GM21360 (cell line): ENCODE measurements around the gene HES3.

Source experiments
- ATAC-seq: cut with Tn5 transposase; IDR thresholded peaks from one replicate; pipeline ENCODE4 v1.9.1; 2021; ENCODE audit warnings: mild to moderate bottlenecking, moderate library complexity; ENCODE audit not compliant: unreplicated experiment

Gene HES3

DNA sequence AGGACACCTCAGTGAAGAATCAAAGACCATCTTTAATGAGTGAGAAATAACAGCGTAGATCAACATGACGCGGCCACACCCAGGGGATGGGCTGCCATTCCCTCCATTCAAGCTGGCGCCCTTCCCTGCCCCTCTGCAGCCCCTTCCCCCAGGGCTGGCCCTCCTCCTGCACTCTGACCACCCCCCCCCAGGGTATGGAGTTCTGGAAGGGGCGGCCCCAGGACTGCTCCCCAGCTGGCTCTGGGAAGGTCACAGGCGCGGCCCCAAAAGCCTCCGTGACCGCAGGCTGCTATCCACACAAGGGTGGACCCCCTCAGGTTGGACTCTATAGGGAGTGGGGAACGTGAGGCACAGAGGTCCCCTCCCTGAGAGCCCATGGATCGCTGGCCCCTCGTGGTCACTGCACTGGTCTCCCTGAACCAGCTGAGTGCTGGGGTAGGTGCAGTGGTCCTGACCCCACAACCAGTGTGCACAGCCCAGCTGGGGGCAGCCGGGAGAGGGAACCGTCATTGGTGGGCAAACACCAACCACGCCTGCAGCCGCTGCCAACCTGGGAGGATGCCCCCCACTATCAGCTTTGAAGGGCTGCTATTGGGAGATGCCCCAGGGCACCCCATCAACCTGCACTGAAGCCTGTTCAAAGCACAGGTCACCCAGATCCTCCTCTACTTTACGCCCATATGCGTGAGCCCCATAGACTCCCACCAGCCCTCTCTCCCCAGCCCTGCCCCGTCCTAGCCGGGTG lies 33.0 kb downstream of the HES3 start:
- no peak for ATAC-seq

DNA sequence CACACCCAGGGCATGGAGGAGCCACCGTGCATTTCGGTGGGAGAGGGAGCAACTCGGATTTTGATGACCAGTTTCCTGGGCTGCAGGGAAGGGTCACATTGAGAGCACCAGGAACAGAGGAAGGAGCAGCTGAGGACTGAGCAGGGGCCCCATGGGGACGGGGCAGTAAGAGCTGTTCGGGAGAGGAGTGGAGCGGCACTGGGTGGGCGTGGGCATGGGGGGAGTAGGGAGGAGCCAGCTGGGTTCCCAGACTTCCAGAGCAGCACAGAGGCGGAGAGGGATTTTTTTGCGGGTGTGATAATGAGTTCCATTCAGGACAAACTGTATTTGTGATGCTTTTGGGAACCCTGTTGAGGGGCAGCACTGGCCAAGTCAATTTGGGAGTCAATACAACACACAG lies 34.3 kb downstream of the HES3 start:
- ATAC-seq, result no peak

- ATAC-seq, result no peak
Observed at GRCh38 chr1:6279066-6279465, 35.1 kb downstream of the HES3 start.

GRCh38 chr1:6279613-6280383 lies 35.8 kb downstream of the HES3 start:
- ATAC-seq, result no peak

- no peak for ATAC-seq
Observed at GRCh38 chr1:6280761-6281451, 36.9 kb downstream of the HES3 start.

GRCh38 chr1:6281511-6282402 lies 37.8 kb downstream of the HES3 start:
- no peak for ATAC-seq

GRCh38 chr1:6282577-6283270 lies 38.7 kb downstream of the HES3 start:
- ATAC-seq, result no peak

GRCh38 chr1:6285336-6285735 lies 41.4 kb downstream of the HES3 start:
- ATAC-seq, result no peak

DNA sequence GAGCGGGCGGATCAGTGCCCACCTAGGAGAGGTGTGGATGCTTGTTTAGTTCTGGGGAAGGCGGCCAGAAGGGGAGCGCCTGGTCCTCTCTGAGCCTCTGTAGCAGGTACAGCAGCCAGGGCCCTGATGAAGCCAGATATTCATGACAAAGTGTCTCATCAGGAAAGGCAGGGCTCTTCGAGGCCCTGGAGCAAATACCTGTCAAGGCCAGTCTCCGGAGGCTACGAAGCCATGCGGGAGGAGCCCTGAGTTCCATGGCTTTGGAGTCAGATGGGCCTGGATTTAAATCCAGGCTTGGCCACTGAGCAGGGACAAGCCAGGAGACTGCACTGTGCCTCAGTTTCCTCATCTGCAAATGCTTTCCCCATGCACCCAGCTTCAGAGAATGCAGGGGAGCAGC lies 42.3 kb downstream of the HES3 start:
- ATAC-seq, result no peak

- ATAC-seq, result no peak
Observed at GRCh38 chr1:6287029-6287428, 43.0 kb downstream of the HES3 start.

GRCh38 chr1:6287431-6287886 lies 43.5 kb downstream of the HES3 start:
- ATAC-seq, result no peak

DNA sequence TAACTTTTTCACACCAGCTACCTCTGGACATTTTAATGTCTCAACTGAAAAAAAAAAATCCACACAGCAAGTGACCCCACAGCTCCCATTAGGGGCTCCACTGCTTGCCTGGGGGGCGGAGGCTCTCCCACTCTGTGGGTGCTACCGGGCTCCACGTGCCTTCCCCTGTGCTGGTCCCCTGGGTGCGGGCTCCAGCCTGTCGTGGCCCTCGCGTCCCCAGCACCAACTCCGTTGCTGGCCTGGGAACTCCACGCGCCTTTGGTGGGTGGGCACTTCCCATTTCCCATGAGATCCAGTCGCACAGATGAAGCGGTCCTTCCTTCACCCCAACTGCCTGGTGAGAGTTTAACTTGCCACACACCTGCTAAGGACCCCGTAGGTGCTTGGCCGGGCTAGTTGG lies 44.0 kb downstream of the HES3 start:
- no peak for ATAC-seq

DNA sequence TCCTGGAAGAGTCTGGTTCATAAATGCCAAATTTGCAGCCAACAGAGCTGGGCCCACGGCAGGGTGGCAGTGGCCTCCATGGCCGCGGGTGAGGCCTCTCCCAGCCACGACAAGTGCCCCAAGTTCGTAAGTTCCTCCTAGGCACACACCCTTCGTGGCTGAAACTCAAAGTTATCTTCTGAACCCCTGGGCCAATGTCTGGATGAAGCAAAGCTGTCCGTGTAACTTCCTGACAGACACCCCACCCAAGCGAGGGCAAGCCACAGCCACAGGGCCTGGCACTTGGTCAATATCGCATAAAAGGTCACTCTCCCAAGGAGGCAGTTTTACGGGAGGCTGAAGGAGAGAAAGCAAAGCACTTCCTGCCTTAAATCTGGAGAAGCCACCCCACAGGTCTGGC lies 44.7 kb downstream of the HES3 start:
- no peak for ATAC-seq

DNA sequence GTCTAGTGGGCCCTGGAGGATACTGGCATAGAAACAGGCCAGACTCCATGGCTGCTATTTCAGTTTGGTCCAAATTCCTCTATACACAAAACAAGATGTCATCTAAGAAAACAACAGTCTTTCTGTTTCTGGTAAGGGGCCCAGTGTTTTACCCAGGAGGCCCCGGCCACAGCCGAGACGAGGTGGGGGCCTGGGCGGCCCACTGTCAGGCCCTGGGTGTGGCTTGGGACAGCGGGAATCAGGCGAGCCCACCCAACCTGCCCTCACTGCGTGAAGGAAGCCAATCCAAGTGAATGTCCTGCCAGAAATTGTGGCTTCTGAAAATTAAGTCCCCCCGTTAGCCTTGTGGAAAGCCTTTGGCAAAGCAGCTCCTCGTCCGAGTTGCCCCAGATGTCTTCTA lies 48.1 kb downstream of the HES3 start:
- ATAC-seq, result no peak

DNA sequence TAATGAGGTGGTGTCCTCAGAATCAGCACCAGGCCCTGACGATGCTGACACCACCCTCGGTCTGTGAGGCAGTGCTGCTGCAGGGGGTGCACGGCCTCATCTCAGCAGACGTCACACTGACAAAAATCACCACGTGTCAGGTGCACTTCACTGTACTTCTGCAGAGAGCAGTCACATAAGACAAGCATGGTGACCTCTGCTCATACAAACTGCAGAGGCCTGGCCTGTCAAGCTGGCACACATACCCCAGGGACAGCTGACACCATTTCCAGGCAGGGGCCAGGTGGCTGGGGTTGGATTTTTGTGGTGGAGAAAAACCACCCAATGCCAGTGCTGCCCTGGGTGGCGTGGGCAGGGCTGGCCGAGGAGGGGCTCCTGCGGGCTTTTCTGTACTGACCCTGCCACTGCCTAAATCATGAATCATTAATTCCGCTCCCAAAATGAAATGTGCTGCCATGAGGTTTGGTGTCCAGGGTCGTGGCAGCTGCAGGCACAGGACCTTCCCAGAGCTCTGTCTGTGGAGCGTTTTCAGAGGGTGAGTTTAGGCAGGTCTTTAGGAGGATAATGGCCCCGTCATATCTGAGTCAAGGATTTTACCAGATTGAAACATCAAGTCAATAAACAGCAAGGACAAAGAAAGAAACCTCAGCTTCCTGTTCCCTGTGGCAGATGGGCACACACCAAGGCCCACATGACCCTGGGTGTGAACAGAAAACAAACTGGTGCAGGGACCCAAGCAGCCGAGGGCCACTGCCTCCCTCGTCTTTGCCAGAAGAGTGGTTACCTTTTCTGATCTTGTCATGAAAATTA lies 50.3 kb downstream of the HES3 start:
- no peak for ATAC-seq

DNA sequence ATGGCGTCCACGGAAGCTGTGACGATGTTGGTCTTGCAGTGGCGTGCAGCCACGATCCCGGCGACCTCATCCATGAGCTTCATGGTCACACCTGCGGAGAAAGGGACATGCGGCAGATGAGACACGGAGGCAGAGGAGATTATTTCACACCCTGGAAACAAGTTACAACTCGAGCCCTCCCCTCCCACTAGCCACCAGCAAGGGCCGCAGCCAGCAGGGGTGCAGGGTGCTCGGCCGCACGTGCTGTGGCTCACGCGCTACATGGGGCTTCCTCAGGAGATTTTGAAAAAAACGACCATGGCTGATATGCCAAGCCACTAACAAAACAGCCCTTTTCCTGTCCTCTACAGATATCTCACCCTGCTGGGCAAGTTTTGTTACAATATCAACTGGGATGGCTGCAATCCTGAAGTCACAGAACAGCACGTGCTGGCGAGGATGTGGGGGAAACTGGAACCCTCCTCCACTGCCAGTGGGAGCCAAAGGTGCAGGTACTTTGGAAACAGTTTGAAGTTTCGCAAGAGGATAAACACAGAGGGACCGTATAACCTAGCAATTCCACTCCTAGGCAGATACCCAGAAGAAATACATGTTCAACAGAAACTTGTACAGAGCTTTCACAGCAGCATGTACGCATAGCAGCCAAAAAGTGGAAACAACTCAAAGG lies 51.0 kb downstream of the HES3 start:
- no peak for ATAC-seq
